ENCODE data around the gene ATF4. TPM values are rescaled to one million over a fixed set of nuclear protein-coding genes. Genes with fewer than 3 reads are reported as not detected.

The ATF4 gene
- polyA plus RNA-seq, 1 donor from 2014 or later = 394 TPM

DNA sequence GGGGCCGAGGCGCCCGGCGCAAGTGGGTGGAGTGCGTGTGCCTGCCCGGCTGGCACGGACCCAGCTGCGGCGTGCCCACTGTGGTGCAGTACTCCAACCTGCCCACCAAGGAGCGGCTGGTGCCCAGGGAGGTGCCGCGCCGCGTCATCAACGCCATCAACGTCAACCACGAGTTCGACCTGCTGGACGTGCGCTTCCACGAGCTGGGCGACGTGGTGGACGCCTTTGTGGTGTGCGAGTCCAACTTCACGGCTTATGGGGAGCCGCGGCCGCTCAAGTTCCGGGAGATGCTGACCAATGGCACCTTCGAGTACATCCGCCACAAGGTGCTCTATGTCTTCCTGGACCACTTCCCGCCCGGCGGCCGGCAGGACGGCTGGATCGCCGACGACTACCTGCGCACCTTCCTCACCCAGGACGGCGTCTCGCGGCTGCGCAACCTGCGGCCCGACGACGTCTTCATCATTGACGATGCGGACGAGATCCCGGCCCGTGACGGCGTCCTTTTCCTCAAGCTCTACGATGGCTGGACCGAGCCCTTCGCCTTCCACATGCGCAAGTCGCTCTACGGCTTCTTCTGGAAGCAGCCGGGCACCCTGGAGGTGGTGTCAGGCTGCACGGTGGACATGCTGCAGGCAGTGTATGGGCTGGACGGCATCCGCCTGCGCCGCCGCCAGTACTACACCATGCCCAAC lies 32.4 kb upstream of the ATF4 start:
- H3K4me3 ChIP-seq (ENCODE audit: low read length) = no peak overlapping the region
- H3K9me2 ChIP-seq (ENCODE audit: insufficient read depth, low read length) = no peaks in the 10 kb centered on the region
- H3F3A ChIP-seq (ENCODE audit: insufficient read depth, low read length, poor library complexity, severe bottlenecking) = no peaks in the 10 kb centered on the region
- no peaks in the 10 kb centered on the region for H4K20me1 ChIP-seq (ENCODE audit: insufficient read depth)
- H3K36me3 ChIP-seq (ENCODE audit: insufficient read depth, low read length) = no peaks in the 10 kb centered on the region
- H3K9me3 ChIP-seq (ENCODE audit: low read length) = no peaks in the 10 kb centered on the region
- H3K9ac ChIP-seq (ENCODE audit: low read length) = no peak overlapping the region
- H3K79me2 ChIP-seq (replicated peaks; ENCODE audit: insufficient read depth, low read length) = no peaks in the 10 kb centered on the region
- H2AFZ ChIP-seq (ENCODE audit: low read depth, low read length) = no peak overlapping the region
- no peaks in the 10 kb centered on the region for H3K27me3 ChIP-seq (ENCODE audit: insufficient read depth, low read depth, low read length)
- no peak overlapping the region for H3K4me2 ChIP-seq (ENCODE audit: low read length)
- H3K27ac ChIP-seq (ENCODE audit: low read length) = no peak overlapping the region
- TF ChIP-seq MXI1 (conservative IDR thresholded peaks at IDR 0.05; ENCODE audit: poor library complexity, severe bottlenecking) (no peak), EP300 (conservative IDR thresholded peaks at IDR 0.05; ENCODE audit: poor library complexity, severe bottlenecking) (no peak), SMC3 (conservative IDR thresholded peaks at IDR 0.05; ENCODE audit: poor library complexity) (no peak), EZH2 (IDR thresholded peaks at IDR 0.05; ENCODE audit: borderline replicate concordance, insufficient read depth, low read length, poor library complexity, severe bottlenecking) (no peak), POLR2AphosphoS5 (IDR thresholded peaks at IDR 0.05) (no peak), TAF1 (IDR thresholded peaks at IDR 0.05; ENCODE audit: low read depth) (no peak), RAD21 (conservative IDR thresholded peaks at IDR 0.05) (no peak)
- TF ChIP-seq, protein P1, sequence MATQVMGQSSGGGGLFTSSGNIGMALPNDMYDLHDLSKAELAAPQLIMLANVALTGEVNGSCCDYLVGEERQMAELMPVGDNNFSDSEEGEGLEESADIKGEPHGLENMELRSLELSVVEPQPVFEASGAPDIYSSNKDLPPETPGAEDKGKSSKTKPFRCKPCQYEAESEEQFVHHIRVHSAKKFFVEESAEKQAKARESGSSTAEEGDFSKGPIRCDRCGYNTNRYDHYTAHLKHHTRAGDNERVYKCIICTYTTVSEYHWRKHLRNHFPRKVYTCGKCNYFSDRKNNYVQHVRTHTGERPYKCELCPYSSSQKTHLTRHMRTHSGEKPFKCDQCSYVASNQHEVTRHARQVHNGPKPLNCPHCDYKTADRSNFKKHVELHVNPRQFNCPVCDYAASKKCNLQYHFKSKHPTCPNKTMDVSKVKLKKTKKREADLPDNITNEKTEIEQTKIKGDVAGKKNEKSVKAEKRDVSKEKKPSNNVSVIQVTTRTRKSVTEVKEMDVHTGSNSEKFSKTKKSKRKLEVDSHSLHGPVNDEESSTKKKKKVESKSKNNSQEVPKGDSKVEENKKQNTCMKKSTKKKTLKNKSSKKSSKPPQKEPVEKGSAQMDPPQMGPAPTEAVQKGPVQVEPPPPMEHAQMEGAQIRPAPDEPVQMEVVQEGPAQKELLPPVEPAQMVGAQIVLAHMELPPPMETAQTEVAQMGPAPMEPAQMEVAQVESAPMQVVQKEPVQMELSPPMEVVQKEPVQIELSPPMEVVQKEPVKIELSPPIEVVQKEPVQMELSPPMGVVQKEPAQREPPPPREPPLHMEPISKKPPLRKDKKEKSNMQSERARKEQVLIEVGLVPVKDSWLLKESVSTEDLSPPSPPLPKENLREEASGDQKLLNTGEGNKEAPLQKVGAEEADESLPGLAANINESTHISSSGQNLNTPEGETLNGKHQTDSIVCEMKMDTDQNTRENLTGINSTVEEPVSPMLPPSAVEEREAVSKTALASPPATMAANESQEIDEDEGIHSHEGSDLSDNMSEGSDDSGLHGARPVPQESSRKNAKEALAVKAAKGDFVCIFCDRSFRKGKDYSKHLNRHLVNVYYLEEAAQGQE (IDR thresholded peaks at IDR 0.05; ENCODE audit: borderline replicate concordance) = no peak
- TF ChIP-seq, protein P2, sequence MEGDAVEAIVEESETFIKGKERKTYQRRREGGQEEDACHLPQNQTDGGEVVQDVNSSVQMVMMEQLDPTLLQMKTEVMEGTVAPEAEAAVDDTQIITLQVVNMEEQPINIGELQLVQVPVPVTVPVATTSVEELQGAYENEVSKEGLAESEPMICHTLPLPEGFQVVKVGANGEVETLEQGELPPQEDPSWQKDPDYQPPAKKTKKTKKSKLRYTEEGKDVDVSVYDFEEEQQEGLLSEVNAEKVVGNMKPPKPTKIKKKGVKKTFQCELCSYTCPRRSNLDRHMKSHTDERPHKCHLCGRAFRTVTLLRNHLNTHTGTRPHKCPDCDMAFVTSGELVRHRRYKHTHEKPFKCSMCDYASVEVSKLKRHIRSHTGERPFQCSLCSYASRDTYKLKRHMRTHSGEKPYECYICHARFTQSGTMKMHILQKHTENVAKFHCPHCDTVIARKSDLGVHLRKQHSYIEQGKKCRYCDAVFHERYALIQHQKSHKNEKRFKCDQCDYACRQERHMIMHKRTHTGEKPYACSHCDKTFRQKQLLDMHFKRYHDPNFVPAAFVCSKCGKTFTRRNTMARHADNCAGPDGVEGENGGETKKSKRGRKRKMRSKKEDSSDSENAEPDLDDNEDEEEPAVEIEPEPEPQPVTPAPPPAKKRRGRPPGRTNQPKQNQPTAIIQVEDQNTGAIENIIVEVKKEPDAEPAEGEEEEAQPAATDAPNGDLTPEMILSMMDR (IDR thresholded peaks at IDR 0.05; ENCODE audit: poor library complexity, severe bottlenecking) = no peak

DNA sequence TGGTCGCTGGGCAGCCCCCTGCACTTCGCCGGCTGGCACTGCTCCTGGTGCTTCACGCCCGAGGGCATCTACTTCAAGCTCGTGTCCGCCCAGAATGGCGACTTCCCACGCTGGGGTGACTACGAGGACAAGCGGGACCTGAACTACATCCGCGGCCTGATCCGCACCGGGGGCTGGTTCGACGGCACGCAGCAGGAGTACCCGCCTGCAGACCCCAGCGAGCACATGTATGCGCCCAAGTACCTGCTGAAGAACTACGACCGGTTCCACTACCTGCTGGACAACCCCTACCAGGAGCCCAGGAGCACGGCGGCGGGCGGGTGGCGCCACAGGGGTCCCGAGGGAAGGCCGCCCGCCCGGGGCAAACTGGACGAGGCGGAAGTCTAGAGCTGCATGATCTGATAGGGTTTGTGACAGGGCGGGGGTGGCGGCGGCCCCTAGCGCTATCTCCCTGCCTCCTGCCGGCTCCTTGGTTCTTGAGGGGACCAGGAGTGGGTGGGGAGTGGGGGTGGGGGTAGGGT lies 31.7 kb upstream of the ATF4 start:
- TF ChIP-seq EP300 (conservative IDR thresholded peaks at IDR 0.05; ENCODE audit: poor library complexity, severe bottlenecking) = no peak
- no peak for TF ChIP-seq EZH2 (IDR thresholded peaks at IDR 0.05; ENCODE audit: borderline replicate concordance, insufficient read depth, low read length, poor library complexity, severe bottlenecking)
- no peak for TF ChIP-seq MXI1 (conservative IDR thresholded peaks at IDR 0.05; ENCODE audit: poor library complexity, severe bottlenecking)
- TF ChIP-seq RAD21 (conservative IDR thresholded peaks at IDR 0.05) = no peak
- TF ChIP-seq, protein P1 (IDR thresholded peaks at IDR 0.05; ENCODE audit: borderline replicate concordance) = no peak
- no peak for TF ChIP-seq POLR2AphosphoS5 (IDR thresholded peaks at IDR 0.05)
- TF ChIP-seq, protein P2 (IDR thresholded peaks at IDR 0.05; ENCODE audit: poor library complexity, severe bottlenecking) = no peak
- TF ChIP-seq SMC3 (conservative IDR thresholded peaks at IDR 0.05; ENCODE audit: poor library complexity) = no peak
- TF ChIP-seq TAF1 (IDR thresholded peaks at IDR 0.05; ENCODE audit: low read depth) = no peak
- Histone ChIP-seq H3K4me3 (ENCODE audit: low read length) (no peak overlapping the region), H3K9me2 (ENCODE audit: insufficient read depth, low read length) (no peaks in the 10 kb centered on the region), H2AFZ (ENCODE audit: low read depth, low read length) (no peak overlapping the region), H3K36me3 (ENCODE audit: insufficient read depth, low read length) (no peaks in the 10 kb centered on the region), H3F3A (ENCODE audit: insufficient read depth, low read length, poor library complexity, severe bottlenecking) (no peaks in the 10 kb centered on the region), H3K27me3 (ENCODE audit: insufficient read depth, low read depth, low read length) (no peaks in the 10 kb centered on the region), H3K9ac (ENCODE audit: low read length) (no peak overlapping the region), H3K4me2 (ENCODE audit: low read length) (no peak overlapping the region), H3K79me2 (replicated peaks; ENCODE audit: insufficient read depth, low read length) (no peaks in the 10 kb centered on the region), H4K20me1 (ENCODE audit: insufficient read depth) (no peaks in the 10 kb centered on the region), H3K27ac (ENCODE audit: low read length) (no peak overlapping the region), H3K9me3 (ENCODE audit: low read length) (no peaks in the 10 kb centered on the region)
